Kidney (tissue), 14 donors: ENCODE measurements around the gene LSM5. TPM values are rescaled to one million over a fixed set of nuclear protein-coding genes. Genes with fewer than 3 reads are reported as not detected.

ENCODE experiments used
- DNase-seq, 5 donors: peaks; one replicate each; pipeline ENCODE4 v3.0.0-alpha.2; 2013 to 2020
- FAIRE-seq: peaks from 2 replicates; lab custom pipeline; 2012; peaks lifted over from hg19 to GRCh38; lab: Jason Lieb, UNC
- H3K27ac ChIP-seq, 2 donors: one replicate each; pipeline ENCODE4 v1.7.0; 2013; ENCODE audit warnings: low read depth in 2 of 2, low read length in 2 of 2, inconsistent platforms in 1 of 2
- H3K27me3 ChIP-seq: one replicate; pipeline ENCODE4 v1.7.1; 2013; ENCODE audit warnings: low read length, inconsistent platforms; ENCODE audit not compliant: control insufficient read depth, insufficient read depth
- H3K36me3 ChIP-seq, 3 donors: one replicate each; pipeline versions ENCODE4 v1.7.0 to v1.7.1; 2013; ENCODE audit warnings: low read length in 3 of 3, control low read depth in 1 of 3, inconsistent platforms in 1 of 3; ENCODE audit not compliant: insufficient read depth in 3 of 3, control insufficient read depth in 2 of 3
- H3K4me1 ChIP-seq, 3 donors: one replicate each; pipeline versions ENCODE4 v1.7.0 to v1.7.1; 2013; ENCODE audit warnings: low read length in 3 of 3, inconsistent platforms in 1 of 3, low read depth in 1 of 3; ENCODE audit not compliant: control insufficient read depth in 2 of 3, insufficient read depth in 2 of 3
- H3K4me3 ChIP-seq, 3 donors: one replicate each; pipeline versions ENCODE4 v1.7.0 to v1.8.1; 2013; ENCODE audit warnings: low read length in 3 of 3, control low read depth in 1 of 3, inconsistent platforms in 1 of 3
- H3K9ac ChIP-seq, 3 donors: one replicate each; pipeline versions ENCODE4 v1.7.0 to v1.7.1; 2013; ENCODE audit warnings: low read length in 3 of 3, control low read depth in 1 of 3, inconsistent platforms in 1 of 3
- H3K9me3 ChIP-seq, 3 donors: one replicate each; pipeline versions ENCODE4 v1.7.0 to v1.7.1; 2013; ENCODE audit warnings: low read length in 3 of 3, control low read depth in 1 of 3, inconsistent platforms in 1 of 3; ENCODE audit not compliant: control insufficient read depth in 2 of 3, insufficient read depth in 1 of 3
- intact Hi-C: fragments of 100-400 bp; cut with DNase I; formaldehyde crosslinking; loops from one replicate; pipeline ENCODE4 v1.11.1; 2022
- polyA plus RNA-seq: library from polyadenylated mRNA; stranded (reverse); fragments of 350-450 nt; fragmentation: Illumina TruSeq; extraction: RNeasy Lipid Tissue Mini Kit (QIAGEN cat#74804); gene quantifications from one replicate; pipeline ENCODE4 v1.2.3, GENCODE V29; 2014; ENCODE audit warnings: low read depth, low replicate concordance; ENCODE audit not compliant: insufficient read depth
- total RNA-seq: library from RNA; stranded (reverse); fragmentation: NEBNext Ultra II Directional; extraction: Animal tissue kit (Norgen Biotek cat#: 25700); gene quantifications from one replicate; pipeline ENCODE4 v1.2.1, GENCODE V29; 2021
- TF ChIP-seq, protein P1 (sequence below): IDR thresholded peaks from 3 replicates; pipeline ENCODE4 v1.5.1; 2012; ENCODE audit warnings: mild to moderate bottlenecking, moderate library complexity, borderline replicate concordance; ENCODE audit not compliant: insufficient read depth; ENCODE audit errors: extremely low read depth
- donor health status: control.
- donor health status: control.
- donor health status: control.
- donor health status: control.
- donor health status: control.
- donor health status: DM: yes; HTN: yes; CAD: no.
- donor health status: Normal renal cell carcinoma (clear cell type).

Gene LSM5
- total and polyA plus RNA-seq, 2 donors from 2014 or later = 35.6 to 69.4 TPM

GRCh38 chr7:32436146-32436928 is 53.8 kb downstream of the LSM5 start:
- intact Hi-C loops = no loop called here
- TF ChIP-seq, protein P1, sequence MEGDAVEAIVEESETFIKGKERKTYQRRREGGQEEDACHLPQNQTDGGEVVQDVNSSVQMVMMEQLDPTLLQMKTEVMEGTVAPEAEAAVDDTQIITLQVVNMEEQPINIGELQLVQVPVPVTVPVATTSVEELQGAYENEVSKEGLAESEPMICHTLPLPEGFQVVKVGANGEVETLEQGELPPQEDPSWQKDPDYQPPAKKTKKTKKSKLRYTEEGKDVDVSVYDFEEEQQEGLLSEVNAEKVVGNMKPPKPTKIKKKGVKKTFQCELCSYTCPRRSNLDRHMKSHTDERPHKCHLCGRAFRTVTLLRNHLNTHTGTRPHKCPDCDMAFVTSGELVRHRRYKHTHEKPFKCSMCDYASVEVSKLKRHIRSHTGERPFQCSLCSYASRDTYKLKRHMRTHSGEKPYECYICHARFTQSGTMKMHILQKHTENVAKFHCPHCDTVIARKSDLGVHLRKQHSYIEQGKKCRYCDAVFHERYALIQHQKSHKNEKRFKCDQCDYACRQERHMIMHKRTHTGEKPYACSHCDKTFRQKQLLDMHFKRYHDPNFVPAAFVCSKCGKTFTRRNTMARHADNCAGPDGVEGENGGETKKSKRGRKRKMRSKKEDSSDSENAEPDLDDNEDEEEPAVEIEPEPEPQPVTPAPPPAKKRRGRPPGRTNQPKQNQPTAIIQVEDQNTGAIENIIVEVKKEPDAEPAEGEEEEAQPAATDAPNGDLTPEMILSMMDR = no peak
- DNase-seq = no peak
- no peaks in the 10 kb centered on the region for H3K4me1 ChIP-seq
- no peaks in the 10 kb centered on the region for H3K9me3 ChIP-seq
- H3K36me3 ChIP-seq = no peaks in the 10 kb centered on the region
- H3K9ac ChIP-seq = no peak overlapping the region
- no peak overlapping the region for H3K27ac ChIP-seq
- FAIRE-seq = no peak
- no peak overlapping the region for H3K4me3 ChIP-seq
- H3K27me3 ChIP-seq = no peaks in the 10 kb centered on the region

Other genes starting within 250 kb of the LSM5 start
- 39.9 TPM for gene AVL9, start 5.1 kb upstream of the LSM5 start, total RNA-seq
- gene AVL9, start 5.1 kb upstream of the LSM5 start, polyA plus RNA-seq = 7.9 TPM